ENCODE measurements around the gene MRGPRF.

GRCh38 chr11:69014084-69014851 is 1.2 kb upstream of the MRGPRF start:
- TF ChIP-seq EZH2 (optimal IDR thresholded peaks at IDR 0.05; ENCODE audit: low read depth, low read length): no peak
- TF ChIP-seq, protein P1, sequence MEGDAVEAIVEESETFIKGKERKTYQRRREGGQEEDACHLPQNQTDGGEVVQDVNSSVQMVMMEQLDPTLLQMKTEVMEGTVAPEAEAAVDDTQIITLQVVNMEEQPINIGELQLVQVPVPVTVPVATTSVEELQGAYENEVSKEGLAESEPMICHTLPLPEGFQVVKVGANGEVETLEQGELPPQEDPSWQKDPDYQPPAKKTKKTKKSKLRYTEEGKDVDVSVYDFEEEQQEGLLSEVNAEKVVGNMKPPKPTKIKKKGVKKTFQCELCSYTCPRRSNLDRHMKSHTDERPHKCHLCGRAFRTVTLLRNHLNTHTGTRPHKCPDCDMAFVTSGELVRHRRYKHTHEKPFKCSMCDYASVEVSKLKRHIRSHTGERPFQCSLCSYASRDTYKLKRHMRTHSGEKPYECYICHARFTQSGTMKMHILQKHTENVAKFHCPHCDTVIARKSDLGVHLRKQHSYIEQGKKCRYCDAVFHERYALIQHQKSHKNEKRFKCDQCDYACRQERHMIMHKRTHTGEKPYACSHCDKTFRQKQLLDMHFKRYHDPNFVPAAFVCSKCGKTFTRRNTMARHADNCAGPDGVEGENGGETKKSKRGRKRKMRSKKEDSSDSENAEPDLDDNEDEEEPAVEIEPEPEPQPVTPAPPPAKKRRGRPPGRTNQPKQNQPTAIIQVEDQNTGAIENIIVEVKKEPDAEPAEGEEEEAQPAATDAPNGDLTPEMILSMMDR (IDR thresholded peaks at IDR 0.05; ENCODE audit: low read length): no peak

Measured in MM.1S (cell line).